Activated CD4-positive, CD25-positive, alpha-beta regulatory T cell treated with anti-CD3 and anti-CD28 coated beads, Interleukin-2, amount 50 U/mL, for 72 hours (primary cell): Measurements from ENCODE around the gene CRYZ.
"Not testable (repeated sequence)": the region's sequence is repeated elsewhere in the genome, so short reads cannot be mapped to it uniquely, and the experiment has no call there.

ENCODE experiments used
- DNase-seq: peaks from one replicate; pipeline ENCODE4 v3.0.0; 2021

The CRYZ gene, protein sequence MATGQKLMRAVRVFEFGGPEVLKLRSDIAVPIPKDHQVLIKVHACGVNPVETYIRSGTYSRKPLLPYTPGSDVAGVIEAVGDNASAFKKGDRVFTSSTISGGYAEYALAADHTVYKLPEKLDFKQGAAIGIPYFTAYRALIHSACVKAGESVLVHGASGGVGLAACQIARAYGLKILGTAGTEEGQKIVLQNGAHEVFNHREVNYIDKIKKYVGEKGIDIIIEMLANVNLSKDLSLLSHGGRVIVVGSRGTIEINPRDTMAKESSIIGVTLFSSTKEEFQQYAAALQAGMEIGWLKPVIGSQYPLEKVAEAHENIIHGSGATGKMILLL

GRCh38 chr1:74732960-74733603, at the start of gene CRYZ, which contains the start of gene TYW3:
Gene CRYZ, minus strand, starts transcription at chr1:74733050. Its CDS starts 8,229 bp downstream, at chr1:74724821.
Gene TYW3, plus strand, starts transcription at chr1:74733152. Its CDS starts 93 bp downstream, at chr1:74733245.
- DNase-seq = peak; percentile 73

- no peak for DNase-seq
These were observed 47.7 kb upstream of the CRYZ start for GRCh38 chr1:74780594-74780993.

DNA sequence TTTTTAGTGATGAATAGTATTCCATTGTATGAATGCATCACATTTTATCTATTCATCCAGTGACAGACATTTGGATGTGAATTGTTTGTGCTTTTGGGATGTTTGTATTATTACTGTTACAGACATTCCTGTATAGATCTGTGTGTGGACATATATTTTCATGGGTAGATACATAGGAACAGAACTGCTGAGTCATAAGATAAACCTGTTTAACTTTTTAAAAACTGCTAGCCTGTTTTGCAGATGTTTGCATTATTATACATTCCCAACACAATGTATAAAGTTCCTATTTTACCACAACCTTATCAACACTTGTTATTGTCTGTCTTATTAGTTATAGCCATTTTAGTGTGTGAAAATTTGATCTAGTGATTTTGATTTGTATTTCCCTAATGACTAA, 46.9 kb upstream of the CRYZ start:
- no peak for DNase-seq

DNA sequence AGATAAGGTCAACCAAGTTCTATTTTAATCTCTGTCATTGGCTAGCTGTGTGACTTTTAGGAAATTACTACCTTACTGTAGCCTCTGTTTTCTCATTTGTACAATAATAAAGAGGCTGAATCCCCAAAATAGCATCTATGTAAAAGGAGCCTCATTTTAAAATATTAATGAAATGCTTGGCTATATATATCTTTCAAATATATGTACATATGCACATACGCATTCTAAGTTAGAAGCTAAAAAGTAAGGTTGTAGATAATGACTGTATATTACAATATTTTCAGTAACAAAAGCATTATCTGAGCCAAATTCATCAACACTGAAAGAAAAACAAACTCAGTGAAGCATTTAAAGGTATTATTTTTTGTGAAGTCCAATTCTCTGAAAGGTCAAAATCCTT, 44.7 kb upstream of the CRYZ start:
- DNase-seq = no peak

- no peak for DNase-seq
These were observed 42.9 kb upstream of the CRYZ start for GRCh38 chr1:74775735-74776134.

GRCh38 chr1:74773582-74773981, 40.7 kb upstream of the CRYZ start:
- DNase-seq = no peak

GRCh38 chr1:74772945-74773344, 40.1 kb upstream of the CRYZ start:
- DNase-seq = no peak

- no peak for DNase-seq
These were observed 39.2 kb upstream of the CRYZ start for GRCh38 chr1:74771913-74772515.

DNA sequence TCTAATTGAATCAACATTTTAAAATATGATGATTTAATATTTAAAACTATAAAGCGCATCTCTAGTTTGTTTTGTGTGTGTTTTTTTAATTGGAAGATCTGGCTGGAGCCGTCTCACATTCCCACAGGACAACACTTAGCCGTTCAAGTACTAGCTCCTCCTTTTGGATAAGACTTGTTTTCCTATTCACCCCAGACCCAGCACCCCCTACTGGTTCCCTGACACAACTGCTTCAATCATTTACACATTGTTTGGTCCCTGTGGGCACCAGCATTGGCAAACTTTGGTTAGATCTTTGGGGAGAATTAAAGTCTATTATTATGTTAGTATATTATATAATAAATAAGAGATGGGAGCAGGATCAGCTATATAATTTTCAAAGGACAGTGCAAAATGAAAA, 34.6 kb upstream of the CRYZ start:
- DNase-seq = no peak

DNA sequence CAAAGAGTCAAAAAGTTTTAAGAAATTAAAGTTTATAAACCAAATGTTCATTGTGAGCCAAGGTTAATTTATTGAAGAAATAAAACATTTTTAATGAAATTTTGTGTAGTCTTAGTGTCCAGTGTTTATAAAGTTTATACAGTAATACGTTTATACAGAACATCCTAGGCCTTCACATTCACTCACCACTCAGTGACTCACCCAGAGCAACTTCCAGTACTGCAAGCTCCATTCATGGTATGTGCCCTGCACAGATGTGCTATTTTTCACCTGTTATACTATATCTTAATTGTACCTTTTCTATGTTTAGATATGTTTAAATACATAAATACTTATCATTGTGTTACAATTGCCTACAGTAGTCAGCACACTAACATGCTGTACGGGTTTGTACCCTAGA, 33.7 kb upstream of the CRYZ start:
- no peak for DNase-seq

DNA sequence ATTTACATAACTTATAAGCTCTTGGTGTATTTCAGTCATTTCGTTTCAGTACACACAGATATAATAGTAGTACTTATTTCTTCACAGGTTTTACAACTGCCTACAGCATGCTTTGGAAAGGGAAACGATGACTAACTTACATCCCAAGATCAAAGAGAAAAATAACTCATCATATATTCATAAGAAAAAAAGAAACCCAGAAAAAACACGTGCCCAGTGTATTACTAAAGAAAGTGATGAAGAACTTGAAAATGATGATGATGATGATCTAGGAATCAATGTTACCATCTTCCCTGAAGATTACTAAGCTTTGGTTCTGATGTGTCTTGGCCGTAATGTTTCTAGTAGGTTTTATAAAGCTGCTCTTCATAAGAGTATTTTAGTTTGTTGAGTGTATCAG, 31.0 kb upstream of the CRYZ start:
- DNase-seq = no peak

GRCh38 chr1:74756650-74757049, 23.8 kb upstream of the CRYZ start:
- DNase-seq = not testable (repeated sequence)

GRCh38 chr1:74755475-74755874, 22.6 kb upstream of the CRYZ start:
- DNase-seq = no peak

GRCh38 chr1:74753104-74753503, 20.3 kb upstream of the CRYZ start:
- no peak for DNase-seq

DNA sequence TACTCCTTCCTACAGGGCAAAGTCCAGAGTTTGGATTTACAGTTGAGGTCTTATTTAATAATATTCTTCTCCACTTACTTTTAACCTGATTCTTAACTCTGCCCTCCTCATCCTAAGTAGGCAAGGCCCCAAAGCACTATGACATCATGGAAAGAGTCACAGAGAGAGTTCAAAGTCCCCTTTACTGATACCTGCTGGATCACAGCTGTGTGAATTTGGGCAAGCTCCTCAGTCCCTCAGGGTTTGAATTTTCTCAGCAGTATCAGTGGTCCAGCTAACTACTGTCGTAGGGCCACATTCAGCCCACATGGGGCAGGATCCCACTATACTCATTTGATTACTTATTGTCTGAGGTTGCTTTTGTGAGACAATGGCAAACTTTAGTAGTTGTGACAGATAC, 16.1 kb upstream of the CRYZ start:
- DNase-seq = no peak

- DNase-seq = not testable (repeated sequence)
These were observed 12.4 kb upstream of the CRYZ start for GRCh38 chr1:74745247-74745646.

- DNase-seq = not testable (repeated sequence)
These were observed 7.6 kb upstream of the CRYZ start for GRCh38 chr1:74740307-74740980.

GRCh38 chr1:74737333-74737732, 4.5 kb upstream of the CRYZ start:
- DNase-seq = no peak

GRCh38 chr1:74733604-74734484, 994 bp upstream of the CRYZ start:
- DNase-seq = no peak

- DNase-seq = not testable (repeated sequence)
These were observed 541 bp downstream of the CRYZ start for GRCh38 chr1:74732071-74732946.

DNA sequence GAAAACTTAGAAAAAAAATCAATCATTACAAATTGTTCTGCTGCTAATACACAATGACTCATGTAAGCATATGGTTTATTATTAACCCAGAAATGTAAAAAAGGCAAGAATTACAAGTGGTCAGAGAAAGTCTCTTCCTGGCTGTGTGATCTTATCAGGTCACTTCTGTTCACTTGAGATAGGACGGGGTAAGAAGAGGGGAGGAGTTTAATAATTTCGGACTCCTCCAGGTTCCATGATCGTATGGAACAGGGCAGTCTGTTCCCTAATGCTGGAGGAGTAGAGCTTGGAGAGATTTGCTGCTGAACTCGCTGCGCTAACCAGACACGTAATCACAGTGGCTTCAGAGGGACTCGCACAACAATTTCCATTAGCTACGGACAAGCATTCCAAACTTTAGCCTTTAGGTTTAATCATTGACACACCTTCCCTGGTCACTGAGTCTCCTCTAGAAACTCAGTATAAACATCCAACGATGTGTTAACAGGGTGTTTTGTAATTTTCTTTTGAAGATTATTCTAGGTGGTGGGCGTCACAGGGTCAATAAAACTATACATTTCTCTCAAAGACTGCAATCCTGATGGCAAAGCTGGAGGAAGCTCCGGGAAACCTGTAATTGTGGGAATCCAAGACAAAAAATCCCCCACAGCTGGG, 1.3 kb downstream of the CRYZ start:
- no peak for DNase-seq
